ENCODE data around the gene CXorf58. TPM values are rescaled to one million over a fixed set of nuclear protein-coding genes. Genes with fewer than 3 reads are reported as not detected.
"Not testable (repeated sequence)": the region's sequence is repeated elsewhere in the genome, so short reads cannot be mapped to it uniquely, and the experiment has no call there.

Gene CXorf58
- total and polyA plus RNA-seq, 2 of the 4 experiments (the other 2 are of a cell fraction), result not detected

- H2BK120ac ChIP-seq (ENCODE audit: low read depth, low read length); H2BK5ac ChIP-seq (ENCODE audit: low read depth, low read length, poor library complexity, severe bottlenecking); H4K91ac ChIP-seq (ENCODE audit: insufficient read depth, low read depth, low read length); POLR2A ChIA-PET (ENCODE audit: unreplicated experiment); H3K36me3 ChIP-seq (ENCODE audit: control insufficient read depth, insufficient read depth, low read length); H3K9me1 ChIP-seq (ENCODE audit: insufficient read depth, low read length); H3K9ac ChIP-seq (ENCODE audit: low read depth, low read length); H3K79me1 ChIP-seq (ENCODE audit: low read depth in 1 of 2, low read length in 2 of 2); ATAC-seq (ENCODE audit: low read depth); H3K27ac ChIP-seq (ENCODE audit: insufficient read depth, low read length); H4K8ac ChIP-seq (ENCODE audit: low read depth in 2 of 2, low read length in 2 of 2); H3K4me1 ChIP-seq (ENCODE audit: control insufficient read depth, insufficient read depth, low read length); H2AK5ac ChIP-seq (ENCODE audit: low read depth, low read length); DNase-seq; H4K20me1 ChIP-seq (ENCODE audit: insufficient read depth, low read length); H3K14ac ChIP-seq (replicated peaks; ENCODE audit: low read depth, low read length); H2AK9ac ChIP-seq (replicated peaks; ENCODE audit: low read depth, low read length, poor library complexity); in situ Hi-C loops (cut with MboI; ENCODE audit: low sequenced_read_pairs); H3K4me2 ChIP-seq (ENCODE audit: low read depth, low read length); H3K18ac ChIP-seq (ENCODE audit: low read depth, low read length); H3K4ac ChIP-seq (ENCODE audit: low read depth, low read length); H3K9me3 ChIP-seq (ENCODE audit: control insufficient read depth, insufficient read depth, low read length); H3K23ac ChIP-seq (ENCODE audit: low read depth, low read length); H2BK20ac ChIP-seq (ENCODE audit: low read depth, low read length); H3K56ac ChIP-seq (ENCODE audit: extremely low read depth, insufficient read depth, low read length); intact Hi-C loops (cut with micrococcal nuclease); H2BK15ac ChIP-seq (ENCODE audit: low read depth, low read length); H3K4me3 ChIP-seq (ENCODE audit: insufficient read depth, low read depth, low read length); H4K5ac ChIP-seq (ENCODE audit: low read depth, low read length); H3K27me3 ChIP-seq (ENCODE audit: control insufficient read depth, insufficient read depth, low read length); dilution Hi-C loops (cut with HindIII; ENCODE audit: low sequenced_read_pairs, unreplicated experiment); BruUV-seq (replicated peaks); H2AFZ ChIP-seq (replicated peaks; ENCODE audit: low read length, poor library complexity): not testable (repeated sequence)
- WGBS, 2 experiments (ENCODE audit: extremely low coverage in 2 of 2, insufficient read length in 1 of 2), result no CpG with 5 or more reads among the region's 4 CpGs
- CTCF ChIA-PET, result interaction anchor here (0.6 to 0.9 kb wide), 2 partner anchors 113 to 666 kb away, joined by 4 read pairs; partner anchors contain the start of gene SAT1
Observed at GRCh38 chrX:23896539-23896938, 11.3 kb upstream of the CXorf58 start.

Data from IMR-90 (cell line).